Measurements from ENCODE around the gene SP140L.
A peak's percentile ranks its signal among the peaks of the same experiment; 100 is the strongest.

SP140L gene

GRCh38 chr2:230346921-230347533, 20.0 kb downstream of the SP140L start:
- peaks cover 9% of the 10 kb centered on the region for H3K9me3 ChIP-seq (ENCODE audit: control insufficient read depth, low read length)
- peaks cover 5% of the 10 kb centered on the region for H3K4me1 ChIP-seq (ENCODE audit: control insufficient read depth, insufficient read depth, low read depth, low read length)
- H3K4ac ChIP-seq (ENCODE audit: low read depth in 1 of 2, low read length in 2 of 2): no peak overlapping the region
- H2BK15ac ChIP-seq (ENCODE audit: low read depth, poor library complexity, severe bottlenecking): no peak overlapping the region
- 84% methylated on average over 1 of the region's 1 CpG for WGBS
- H3K4me2 ChIP-seq (ENCODE audit: low read length, poor library complexity, severe bottlenecking): no peak overlapping the region
- H3K27me3 ChIP-seq (ENCODE audit: control insufficient read depth in 1 of 2, insufficient read depth in 1 of 2, low read length in 2 of 2): no peaks in the 10 kb centered on the region
- H4K91ac ChIP-seq (ENCODE audit: low read length): no peak overlapping the region
- H2AK5ac ChIP-seq (ENCODE audit: low read length, severe bottlenecking): no peak overlapping the region
- no peak overlapping the region for H3K4me3 ChIP-seq (ENCODE audit: insufficient read depth in 1 of 2, low read depth in 1 of 2, low read length in 2 of 2)
- H3K23ac ChIP-seq (ENCODE audit: low read length in 2 of 2): no peak overlapping the region
- no peak overlapping the region for H3K9ac ChIP-seq (ENCODE audit: low read length)
- H4K8ac ChIP-seq (ENCODE audit: low read length): no peak overlapping the region
- H3K36me3 ChIP-seq (ENCODE audit: control insufficient read depth in 1 of 2, insufficient read depth in 2 of 2, low read depth in 1 of 2, low read length in 2 of 2): peaks cover 0 to 11% of the 10 kb centered on the region in 2 experiments
- H3K27ac ChIP-seq (ENCODE audit: low read length, poor library complexity, severe bottlenecking): no peak overlapping the region
- DNase-seq: no peak
- no peak overlapping the region for H2BK12ac ChIP-seq (ENCODE audit: low read length in 2 of 2)
- peaks cover 21% of the 10 kb centered on the region for H3K79me1 ChIP-seq (replicated peaks; ENCODE audit: low read length, poor library complexity, severe bottlenecking)
- peak overlapping the region in 1 of 2 experiments; percentile 28 for H3K18ac ChIP-seq (ENCODE audit: low read depth in 1 of 2, low read length in 2 of 2)
- peak overlapping the region in 1 of 2 experiments; percentile 69 for H3K14ac ChIP-seq (ENCODE audit: low read length in 2 of 2)
- H2BK120ac ChIP-seq (ENCODE audit: low read depth, low read length): no peak overlapping the region
- H2AFZ ChIP-seq (ENCODE audit: low read depth, low read length): no peak overlapping the region
- no peak overlapping the region for H2BK5ac ChIP-seq (ENCODE audit: low read depth, low read length, poor library complexity, severe bottlenecking)

- no peak overlapping the region for H3K9ac ChIP-seq (ENCODE audit: low read length)
- H2BK12ac ChIP-seq (ENCODE audit: low read length in 2 of 2): peak overlapping the region in 1 of 2 experiments; percentile 63
- H3K27ac ChIP-seq (ENCODE audit: low read length, poor library complexity, severe bottlenecking): no peak overlapping the region
- H2AK5ac ChIP-seq (ENCODE audit: low read length, severe bottlenecking): no peak overlapping the region
- no peak overlapping the region for H2BK15ac ChIP-seq (ENCODE audit: low read depth, poor library complexity, severe bottlenecking)
- H3K4me2 ChIP-seq (ENCODE audit: low read length, poor library complexity, severe bottlenecking): no peak overlapping the region
- H3K23ac ChIP-seq (ENCODE audit: low read length in 2 of 2): peak overlapping the region in 1 of 2 experiments; percentile 96
- no peak overlapping the region for H2BK120ac ChIP-seq (ENCODE audit: low read depth, low read length)
- peak overlapping the region; percentile 66 for H4K8ac ChIP-seq (ENCODE audit: low read length)
- H4K91ac ChIP-seq (ENCODE audit: low read length): no peak overlapping the region
- peaks cover 0 to 11% of the 10 kb centered on the region in 2 experiments for H3K36me3 ChIP-seq (ENCODE audit: control insufficient read depth in 1 of 2, insufficient read depth in 2 of 2, low read depth in 1 of 2, low read length in 2 of 2)
- H3K4ac ChIP-seq (ENCODE audit: low read depth in 1 of 2, low read length in 2 of 2): no peak overlapping the region
- H3K79me1 ChIP-seq (replicated peaks; ENCODE audit: low read length, poor library complexity, severe bottlenecking): peaks cover 21% of the 10 kb centered on the region
- DNase-seq: peak; percentile 57
- H3K14ac ChIP-seq (ENCODE audit: low read length in 2 of 2): peak overlapping the region in 1 of 2 experiments; percentile 69
- peaks cover 9% of the 10 kb centered on the region for H3K9me3 ChIP-seq (ENCODE audit: control insufficient read depth, low read length)
- peaks cover 5% of the 10 kb centered on the region for H3K4me1 ChIP-seq (ENCODE audit: control insufficient read depth, insufficient read depth, low read depth, low read length)
- H2BK5ac ChIP-seq (ENCODE audit: low read depth, low read length, poor library complexity, severe bottlenecking): no peak overlapping the region
- no peak overlapping the region for H3K4me3 ChIP-seq (ENCODE audit: insufficient read depth in 1 of 2, low read depth in 1 of 2, low read length in 2 of 2)
- H3K27me3 ChIP-seq (ENCODE audit: control insufficient read depth in 1 of 2, insufficient read depth in 1 of 2, low read length in 2 of 2): no peaks in the 10 kb centered on the region
- no peak overlapping the region for H2AFZ ChIP-seq (ENCODE audit: low read depth, low read length)
- 89% methylated on average over 6 of the region's 6 CpGs for WGBS
- H3K18ac ChIP-seq (ENCODE audit: low read depth in 1 of 2, low read length in 2 of 2): peak overlapping the region in 1 of 2 experiments; percentile 64
Measured at GRCh38 chr2:230347659-230348305, 20.8 kb downstream of the SP140L start.

GRCh38 chr2:230348787-230349186, 21.8 kb downstream of the SP140L start:
- DNase-seq: no peak
- no peak overlapping the region for H3K27ac ChIP-seq (ENCODE audit: low read length, poor library complexity, severe bottlenecking)
- peaks cover 5% of the 10 kb centered on the region for H3K4me1 ChIP-seq (ENCODE audit: control insufficient read depth, insufficient read depth, low read depth, low read length)

GRCh38 chr2:230356084-230356483, 29.1 kb downstream of the SP140L start:
- peaks cover 15 to 22% of the 10 kb centered on the region in 2 experiments for H3K36me3 ChIP-seq (ENCODE audit: control insufficient read depth in 1 of 2, insufficient read depth in 2 of 2, low read depth in 1 of 2, low read length in 2 of 2)
- H3K27ac ChIP-seq (ENCODE audit: low read length, poor library complexity, severe bottlenecking): no peak overlapping the region

More at GRCh38 chr2:230348787-230349186, 21.8 kb downstream of the SP140L start:
- no peak overlapping the region for H3K9ac ChIP-seq (ENCODE audit: low read length)
- no peak overlapping the region for H4K8ac ChIP-seq (ENCODE audit: low read length)
- no peak overlapping the region for H4K91ac ChIP-seq (ENCODE audit: low read length)
- H3K14ac ChIP-seq (ENCODE audit: low read length in 2 of 2): no peak overlapping the region
- H2AK5ac ChIP-seq (ENCODE audit: low read length, severe bottlenecking): no peak overlapping the region
- H2BK5ac ChIP-seq (ENCODE audit: low read depth, low read length, poor library complexity, severe bottlenecking): no peak overlapping the region
- no peak overlapping the region for H2BK12ac ChIP-seq (ENCODE audit: low read length in 2 of 2)
- H3K4me3 ChIP-seq (ENCODE audit: insufficient read depth in 1 of 2, low read depth in 1 of 2, low read length in 2 of 2): no peak overlapping the region
- no peak overlapping the region for H2BK15ac ChIP-seq (ENCODE audit: low read depth, poor library complexity, severe bottlenecking)
- peaks cover 9% of the 10 kb centered on the region for H3K9me3 ChIP-seq (ENCODE audit: control insufficient read depth, low read length)
- H3K27me3 ChIP-seq (ENCODE audit: control insufficient read depth in 1 of 2, insufficient read depth in 1 of 2, low read length in 2 of 2): no peaks in the 10 kb centered on the region
- no peak overlapping the region for H2AFZ ChIP-seq (ENCODE audit: low read depth, low read length)
- H3K4me2 ChIP-seq (ENCODE audit: low read length, poor library complexity, severe bottlenecking): no peak overlapping the region
- H3K79me1 ChIP-seq (replicated peaks; ENCODE audit: low read length, poor library complexity, severe bottlenecking): peaks cover 21% of the 10 kb centered on the region
- peaks cover 0 to 11% of the 10 kb centered on the region in 2 experiments for H3K36me3 ChIP-seq (ENCODE audit: control insufficient read depth in 1 of 2, insufficient read depth in 2 of 2, low read depth in 1 of 2, low read length in 2 of 2)
- no peak overlapping the region for H2BK120ac ChIP-seq (ENCODE audit: low read depth, low read length)
- H3K4ac ChIP-seq (ENCODE audit: low read depth in 1 of 2, low read length in 2 of 2): no peak overlapping the region
- no peak overlapping the region for H3K18ac ChIP-seq (ENCODE audit: low read depth in 1 of 2, low read length in 2 of 2)
- H3K23ac ChIP-seq (ENCODE audit: low read length in 2 of 2): no peak overlapping the region

More at GRCh38 chr2:230356084-230356483, 29.1 kb downstream of the SP140L start:
- Histone ChIP-seq H3K79me1 (replicated peaks; ENCODE audit: low read length, poor library complexity, severe bottlenecking) (peaks cover 16% of the 10 kb centered on the region), H2AK5ac (ENCODE audit: low read length, severe bottlenecking) (no peak overlapping the region), H3K4ac (ENCODE audit: low read depth in 1 of 2, low read length in 2 of 2) (no peak overlapping the region), H2AFZ (ENCODE audit: low read depth, low read length) (no peak overlapping the region), H3K14ac (ENCODE audit: low read length in 2 of 2) (no peak overlapping the region), H3K27me3 (ENCODE audit: control insufficient read depth in 1 of 2, insufficient read depth in 1 of 2, low read length in 2 of 2) (no peaks in the 10 kb centered on the region), H4K91ac (ENCODE audit: low read length) (no peak overlapping the region), H3K4me1 (ENCODE audit: control insufficient read depth, insufficient read depth, low read depth, low read length) (no peaks in the 10 kb centered on the region), H3K9me3 (ENCODE audit: control insufficient read depth, low read length) (peaks cover 8% of the 10 kb centered on the region), H3K23ac (ENCODE audit: low read length in 2 of 2) (no peak overlapping the region), H3K4me3 (ENCODE audit: insufficient read depth in 1 of 2, low read depth in 1 of 2, low read length in 2 of 2) (no peak overlapping the region), H2BK5ac (ENCODE audit: low read depth, low read length, poor library complexity, severe bottlenecking) (no peak overlapping the region), H4K8ac (ENCODE audit: low read length) (no peak overlapping the region), H2BK15ac (ENCODE audit: low read depth, poor library complexity, severe bottlenecking) (no peak overlapping the region), H3K18ac (ENCODE audit: low read depth in 1 of 2, low read length in 2 of 2) (no peak overlapping the region), H3K4me2 (ENCODE audit: low read length, poor library complexity, severe bottlenecking) (no peak overlapping the region), H2BK120ac (ENCODE audit: low read depth, low read length) (no peak overlapping the region), H2BK12ac (ENCODE audit: low read length in 2 of 2) (no peak overlapping the region), H3K9ac (ENCODE audit: low read length) (no peak overlapping the region)
- DNase-seq: peak; percentile 52
- 97% methylated on average over 2 of the region's 2 CpGs for WGBS
